Type B pancreatic cell (in vitro differentiated cells): ENCODE data around the gene EMILIN3. TPM values are rescaled to one million over a fixed set of nuclear protein-coding genes. Genes with fewer than 3 reads are reported as not detected.

Experiments used
- DNase-seq: peaks from one replicate; pipeline ENCODE4 v3.0.0; 2021; ENCODE audit warnings: mixed read lengths; ENCODE audit not compliant: unreplicated experiment; ENCODE audit errors: extremely low spot score
- H3K27ac Mint-ChIP-seq: 2 replicates; pipeline ENCODE4 v1.8.0; 2021; ENCODE audit warnings: mild to moderate bottlenecking, mixed read lengths
- H3K27me3 Mint-ChIP-seq: 2 replicates; pipeline ENCODE4 v1.8.0; 2021; ENCODE audit warnings: mixed read lengths
- H3K36me3 Mint-ChIP-seq: 2 replicates; pipeline ENCODE4 v1.8.0; 2021; ENCODE audit warnings: mixed read lengths
- H3K4me1 Mint-ChIP-seq: one replicate; pipeline ENCODE4 v1.8.0; 2021; ENCODE audit warnings: mixed read lengths; ENCODE audit not compliant: unreplicated experiment
- H3K4me3 Mint-ChIP-seq: 2 replicates; pipeline ENCODE4 v1.8.0; 2021; ENCODE audit warnings: mild to moderate bottlenecking, mixed read lengths
- H3K9me3 Mint-ChIP-seq: 2 replicates; pipeline ENCODE4 v1.8.0; 2021; ENCODE audit warnings: mixed read lengths
- CTCF ChIP-seq: fragments of 200-600 bp; sonication (generic); conservative IDR thresholded peaks from 2 replicates; pipeline ENCODE4 v1.5.0; 2021; ENCODE audit warnings: antibody characterized with exemption, mild to moderate bottlenecking
- total RNA-seq: library from RNA; stranded (reverse); gene quantifications from 2 replicates; pipeline ENCODE4 v1.2.1, GENCODE V29; 2021; ENCODE audit warnings: low replicate concordance

Gene EMILIN3
- total RNA-seq, 1 donor from 2014 or later: 10.3 TPM

- no peak overlapping the region for H3K4me3 Mint-ChIP-seq
- no peak for TF ChIP-seq CTCF
- H3K27ac Mint-ChIP-seq: no peak overlapping the region
- H3K4me1 Mint-ChIP-seq: no peaks in the 10 kb centered on the region
- DNase-seq: no peak
- no peaks in the 10 kb centered on the region for H3K36me3 Mint-ChIP-seq
- H3K9me3 Mint-ChIP-seq: no peaks in the 10 kb centered on the region
- H3K27me3 Mint-ChIP-seq: no peaks in the 10 kb centered on the region
These were observed 11.4 kb downstream of the EMILIN3 start for GRCh38 chr20:41355192-41355591.

GRCh38 chr20:41353530-41353929 is 13.1 kb downstream of the EMILIN3 start:
- Mint-ChIP-seq H3K9me3 (no peaks in the 10 kb centered on the region), H3K27me3 (no peaks in the 10 kb centered on the region), H3K36me3 (peaks cover 4% of the 10 kb centered on the region), H3K4me3 (no peak overlapping the region), H3K27ac (no peak overlapping the region), H3K4me1 (no peaks in the 10 kb centered on the region)
- no peak for TF ChIP-seq CTCF
- DNase-seq: no peak

- Mint-ChIP-seq H3K4me3 (no peak overlapping the region), H3K27ac (no peak overlapping the region), H3K27me3 (no peaks in the 10 kb centered on the region), H3K9me3 (no peaks in the 10 kb centered on the region), H3K36me3 (peaks cover 4% of the 10 kb centered on the region), H3K4me1 (no peaks in the 10 kb centered on the region)
- TF ChIP-seq CTCF: no peak
- no peak for DNase-seq
These were observed 14.0 kb downstream of the EMILIN3 start for GRCh38 chr20:41352666-41353065.

- DNase-seq: no peak
- H3K36me3 Mint-ChIP-seq: peaks cover 4% of the 10 kb centered on the region
- H3K4me3 Mint-ChIP-seq: no peak overlapping the region
- H3K27ac Mint-ChIP-seq: no peak overlapping the region
- no peaks in the 10 kb centered on the region for H3K4me1 Mint-ChIP-seq
- TF ChIP-seq CTCF: peak; percentile 48
- H3K27me3 Mint-ChIP-seq: no peaks in the 10 kb centered on the region
- no peaks in the 10 kb centered on the region for H3K9me3 Mint-ChIP-seq
These were observed 14.5 kb downstream of the EMILIN3 start for GRCh38 chr20:41352106-41352505.

- Mint-ChIP-seq H3K27ac (no peak overlapping the region), H3K9me3 (no peaks in the 10 kb centered on the region), H3K4me1 (no peaks in the 10 kb centered on the region), H3K36me3 (peaks cover 4% of the 10 kb centered on the region), H3K27me3 (no peaks in the 10 kb centered on the region), H3K4me3 (no peak overlapping the region)
- TF ChIP-seq CTCF: no peak
- no peak for DNase-seq
These were observed 16.1 kb downstream of the EMILIN3 start for GRCh38 chr20:41350408-41350962.

GRCh38 chr20:41349943-41350342 is 16.7 kb downstream of the EMILIN3 start:
- Mint-ChIP-seq H3K4me1 (no peaks in the 10 kb centered on the region), H3K4me3 (no peak overlapping the region), H3K9me3 (no peaks in the 10 kb centered on the region), H3K27ac (no peak overlapping the region), H3K27me3 (no peaks in the 10 kb centered on the region), H3K36me3 (peaks cover 4% of the 10 kb centered on the region)
- no peak for TF ChIP-seq CTCF
- DNase-seq: no peak
